Measurements from ENCODE around the gene MPO.

MPO gene, protein sequence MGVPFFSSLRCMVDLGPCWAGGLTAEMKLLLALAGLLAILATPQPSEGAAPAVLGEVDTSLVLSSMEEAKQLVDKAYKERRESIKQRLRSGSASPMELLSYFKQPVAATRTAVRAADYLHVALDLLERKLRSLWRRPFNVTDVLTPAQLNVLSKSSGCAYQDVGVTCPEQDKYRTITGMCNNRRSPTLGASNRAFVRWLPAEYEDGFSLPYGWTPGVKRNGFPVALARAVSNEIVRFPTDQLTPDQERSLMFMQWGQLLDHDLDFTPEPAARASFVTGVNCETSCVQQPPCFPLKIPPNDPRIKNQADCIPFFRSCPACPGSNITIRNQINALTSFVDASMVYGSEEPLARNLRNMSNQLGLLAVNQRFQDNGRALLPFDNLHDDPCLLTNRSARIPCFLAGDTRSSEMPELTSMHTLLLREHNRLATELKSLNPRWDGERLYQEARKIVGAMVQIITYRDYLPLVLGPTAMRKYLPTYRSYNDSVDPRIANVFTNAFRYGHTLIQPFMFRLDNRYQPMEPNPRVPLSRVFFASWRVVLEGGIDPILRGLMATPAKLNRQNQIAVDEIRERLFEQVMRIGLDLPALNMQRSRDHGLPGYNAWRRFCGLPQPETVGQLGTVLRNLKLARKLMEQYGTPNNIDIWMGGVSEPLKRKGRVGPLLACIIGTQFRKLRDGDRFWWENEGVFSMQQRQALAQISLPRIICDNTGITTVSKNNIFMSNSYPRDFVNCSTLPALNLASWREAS

DNA sequence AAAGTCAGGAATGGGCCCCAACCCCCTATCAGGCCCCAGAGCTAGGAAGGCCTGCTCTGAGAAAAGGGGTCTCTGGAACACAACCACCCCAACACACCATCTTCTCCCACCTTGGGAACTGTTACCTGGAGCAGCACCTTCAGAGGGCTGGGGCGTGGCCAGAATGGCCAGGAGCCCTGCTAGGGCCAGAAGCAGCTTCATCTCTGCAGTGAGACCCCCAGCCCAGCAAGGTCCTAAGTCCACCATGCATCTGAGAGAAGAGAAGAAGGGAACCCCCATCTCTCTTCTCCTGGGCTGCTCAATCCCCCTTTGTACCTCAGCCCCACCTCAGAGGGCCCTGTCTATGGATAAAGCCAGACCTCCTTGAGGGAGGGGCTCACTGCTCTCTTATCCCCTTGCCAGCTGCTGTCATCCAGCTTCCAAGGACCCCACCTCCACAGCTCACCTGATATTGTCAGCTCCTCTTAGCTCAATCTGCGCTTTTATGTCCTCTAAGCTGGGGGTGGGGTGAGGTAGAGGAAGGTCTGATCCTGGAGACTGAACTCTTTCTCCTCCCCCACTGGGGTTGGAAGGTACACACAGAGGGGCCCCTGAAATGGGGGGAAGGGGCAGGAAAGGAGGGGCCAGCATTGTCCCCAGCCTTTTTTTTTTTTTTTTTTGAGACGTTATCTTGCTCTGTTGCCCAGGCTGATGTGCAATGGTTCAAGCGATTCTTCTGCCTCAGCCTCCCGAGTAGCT lies at the start of gene MPO:
MPO (minus strand) TSS at position 456 of the 738 bp plus-strand sequence; CDS start at position 279, 177 bp downstream.
- no peak for DNase-seq

DNA sequence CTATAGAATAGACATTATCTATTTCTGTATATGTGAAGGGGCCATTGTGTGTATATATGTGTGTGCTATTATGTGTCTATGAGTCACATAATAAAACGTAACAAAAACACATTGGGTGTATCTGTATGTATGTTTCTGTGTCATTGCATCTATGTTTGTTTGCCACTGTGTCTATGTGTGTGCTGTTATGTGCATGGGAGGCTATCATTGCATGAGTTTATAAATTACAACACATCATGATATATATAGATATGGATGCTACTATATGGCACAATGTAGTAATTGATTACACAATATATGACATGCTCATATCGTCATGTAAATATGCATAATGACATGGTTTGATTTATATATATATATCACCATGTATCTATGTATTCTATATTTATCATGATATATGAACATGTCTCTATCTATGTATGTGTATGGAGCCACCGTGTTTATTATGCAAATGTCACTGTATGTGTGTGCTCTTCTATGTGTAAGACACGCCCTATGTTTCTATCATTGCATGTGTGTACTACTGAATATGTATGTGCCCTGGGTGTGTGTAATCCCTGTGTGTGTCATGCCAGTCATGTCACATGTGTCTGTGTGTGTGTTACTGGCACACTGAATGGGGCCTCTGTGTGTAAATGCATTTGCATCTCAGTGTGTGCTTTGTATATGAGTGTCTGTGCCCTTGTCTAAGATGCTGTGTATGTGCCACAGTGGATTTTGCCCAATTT lies 49.2 kb upstream of the MPO start:
- no peak for DNase-seq

- DNase-seq = peak in 1 of 2 donors; percentile 40
These were observed 48.5 kb upstream of the MPO start for GRCh38 chr17:58329035-58329809.

- DNase-seq = peak in 1 of 2 donors; percentile 46
These were observed 47.7 kb upstream of the MPO start, which contains the start of gene TSPOAP1 for GRCh38 chr17:58328195-58329034. TSPOAP1 (minus strand) TSS chr17:58328795; CDS start chr17:58327920, 875 bp downstream.

DNA sequence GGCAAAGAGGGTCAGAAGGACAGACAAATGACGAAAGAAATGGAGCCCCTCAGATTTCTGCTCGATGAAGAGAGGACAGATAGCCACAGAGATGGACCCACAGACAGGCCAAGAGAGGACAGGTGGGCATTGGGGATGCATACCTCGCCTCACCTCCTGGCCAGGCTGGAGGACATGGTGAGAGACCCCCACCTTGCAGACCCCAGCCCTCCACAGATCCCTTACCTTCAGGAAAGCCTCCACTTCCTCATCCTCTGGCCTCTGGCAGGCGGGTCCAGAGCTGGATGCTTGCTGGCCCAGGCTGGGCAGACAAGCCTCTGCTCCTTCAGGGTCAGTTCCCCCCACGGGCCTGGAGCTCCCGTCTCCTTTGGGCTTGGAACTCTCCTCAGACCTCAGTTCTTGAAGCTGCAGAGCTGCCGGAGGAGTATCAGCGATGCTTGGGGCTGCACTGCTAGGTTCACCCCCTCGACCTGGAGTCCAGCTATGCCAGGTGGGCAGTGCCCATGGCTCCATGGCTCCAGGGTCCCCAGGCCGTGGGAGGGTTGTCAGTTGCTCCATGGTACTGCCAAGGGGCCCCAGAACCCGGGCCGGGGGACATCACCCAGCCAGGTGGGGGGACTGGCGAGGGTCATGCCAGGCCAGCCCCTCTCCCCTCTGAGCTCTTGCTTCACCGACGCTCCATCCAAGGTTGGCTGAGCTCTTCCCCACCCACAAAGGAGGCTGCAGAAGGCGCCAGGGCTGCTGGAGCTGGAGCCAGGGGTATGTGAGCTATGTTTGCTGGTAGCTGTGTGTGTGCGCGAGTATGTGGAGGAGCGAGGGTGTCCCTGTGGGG lies 46.8 kb upstream of the MPO start:
- DNase-seq = no peak

- DNase-seq = no peak
These were observed 46.1 kb upstream of the MPO start for GRCh38 chr17:58326609-58327362.

DNA sequence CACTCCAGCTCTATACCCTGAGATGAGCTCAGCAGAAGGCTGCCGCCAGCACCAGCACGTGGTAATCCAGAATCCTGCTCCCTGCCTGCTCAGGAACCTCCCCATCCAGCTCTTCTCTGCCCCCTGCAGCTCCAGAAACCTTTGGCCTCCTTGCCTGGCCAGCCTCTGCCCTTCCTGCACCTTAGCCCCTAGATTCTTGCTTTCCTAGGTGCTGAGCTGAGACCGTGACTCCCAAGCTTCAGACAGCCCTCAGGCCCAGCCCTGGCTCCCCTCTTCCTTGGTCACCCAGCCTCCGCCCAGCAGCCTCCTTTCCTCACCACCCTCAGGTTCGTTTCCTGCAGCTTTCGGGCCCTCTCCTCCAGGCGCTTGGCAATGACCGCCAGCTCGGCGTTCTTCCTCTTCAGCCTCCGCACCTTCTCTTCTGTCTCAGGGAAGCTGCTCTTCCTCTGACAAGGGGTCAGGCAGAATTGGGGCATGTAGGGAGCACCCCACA lies 45.3 kb upstream of the MPO start:
- DNase-seq = no peak

- DNase-seq = no peak
These were observed 44.6 kb upstream of the MPO start for GRCh38 chr17:58325289-58325726.

GRCh38 chr17:58324409-58325288 lies 43.9 kb upstream of the MPO start:
- DNase-seq = no peak

DNA sequence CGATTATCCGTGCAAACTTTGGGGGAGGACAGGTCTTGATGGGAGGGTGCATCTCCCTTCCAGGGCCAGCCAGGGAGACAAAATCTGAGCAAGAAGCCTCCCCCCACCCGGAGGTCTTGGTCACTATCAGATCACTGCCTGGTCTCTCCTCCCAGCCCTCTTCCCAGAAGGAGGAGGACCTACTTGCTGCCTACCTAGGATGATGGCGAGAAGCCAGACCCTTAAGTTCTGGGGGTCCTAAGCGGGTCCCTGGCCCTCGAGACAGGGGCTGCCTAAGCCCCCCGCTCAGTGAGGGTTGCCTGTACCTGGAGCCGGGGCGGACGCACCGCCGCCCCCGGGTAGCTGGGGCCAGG lies 43.3 kb upstream of the MPO start:
- no peak for DNase-seq

- DNase-seq = no peak
These were observed 42.8 kb upstream of the MPO start for GRCh38 chr17:58323366-58324055.

DNA sequence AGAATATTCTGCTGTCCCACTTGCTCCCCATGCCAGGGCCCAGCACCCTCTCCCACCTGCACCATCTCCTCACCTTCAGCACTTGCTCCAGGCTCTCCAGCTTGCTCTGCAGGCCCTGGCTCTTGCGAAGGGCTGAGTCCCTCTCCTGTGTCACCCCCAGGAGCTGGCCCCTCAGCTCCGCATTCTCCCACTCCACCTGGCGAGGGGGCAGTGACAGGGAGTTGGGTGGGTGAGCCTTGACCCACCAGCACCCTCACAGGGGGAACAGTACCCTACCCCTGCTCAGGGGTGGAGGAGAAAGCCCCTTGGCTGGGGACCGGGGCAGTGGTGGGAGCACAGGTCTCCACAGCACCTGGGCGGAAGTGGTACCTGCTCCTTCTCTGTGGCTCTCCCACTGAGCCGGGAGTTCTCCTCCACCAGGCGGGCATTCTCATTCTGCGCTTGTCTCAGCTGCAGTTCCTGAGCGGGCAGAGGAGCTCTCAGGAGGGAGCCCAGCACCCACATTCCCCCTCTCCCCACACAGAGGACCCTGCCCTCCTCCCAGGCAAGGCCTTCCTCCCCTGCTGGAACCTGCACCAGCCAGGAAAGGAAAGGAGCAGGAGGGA lies 41.9 kb upstream of the MPO start:
- DNase-seq = no peak

DNA sequence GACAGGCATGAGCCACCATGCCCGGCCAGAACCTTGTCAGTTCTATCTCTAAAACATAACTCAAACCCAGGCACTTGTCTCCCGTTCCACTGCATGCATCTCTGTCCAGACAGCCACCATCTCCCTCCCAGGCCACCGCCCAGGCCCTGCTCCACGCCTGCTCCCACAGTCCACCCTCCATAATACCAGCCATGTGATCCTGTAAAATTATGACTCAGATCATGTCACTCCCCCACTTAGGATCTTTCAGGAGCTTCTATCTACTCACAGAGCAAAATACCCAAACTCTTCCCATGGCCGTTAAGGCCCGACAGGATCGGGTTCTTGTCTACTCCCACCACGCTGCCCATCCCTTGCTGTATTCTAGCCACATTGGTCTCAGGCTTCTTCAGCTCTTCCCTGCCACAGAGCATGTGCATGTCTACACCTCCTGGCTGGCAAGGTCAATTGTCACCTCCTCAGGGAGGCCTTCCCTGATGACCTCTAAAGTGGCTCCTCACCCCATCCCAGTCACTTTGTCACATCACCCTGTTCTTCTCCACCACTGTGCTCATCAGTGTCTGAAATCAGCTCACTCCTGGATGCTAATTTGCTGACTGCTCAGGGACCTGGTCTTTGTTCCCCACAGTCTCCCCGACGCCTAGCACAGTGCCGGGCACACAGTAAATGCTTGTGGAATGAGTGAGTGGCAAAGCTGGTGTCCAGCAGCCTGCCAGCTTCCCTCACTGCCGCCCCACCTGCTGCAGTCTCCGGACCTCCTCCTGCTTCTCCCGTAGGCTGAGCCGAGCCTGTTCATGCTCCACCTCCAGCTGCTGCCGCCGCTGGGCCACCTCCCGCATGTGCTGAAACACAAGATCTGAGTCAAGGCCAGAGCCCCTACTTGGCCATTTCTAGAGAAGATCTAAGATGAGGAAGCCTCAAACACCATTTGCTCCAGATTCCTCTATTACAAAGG lies 41.1 kb upstream of the MPO start:
- DNase-seq = no peak

DNA sequence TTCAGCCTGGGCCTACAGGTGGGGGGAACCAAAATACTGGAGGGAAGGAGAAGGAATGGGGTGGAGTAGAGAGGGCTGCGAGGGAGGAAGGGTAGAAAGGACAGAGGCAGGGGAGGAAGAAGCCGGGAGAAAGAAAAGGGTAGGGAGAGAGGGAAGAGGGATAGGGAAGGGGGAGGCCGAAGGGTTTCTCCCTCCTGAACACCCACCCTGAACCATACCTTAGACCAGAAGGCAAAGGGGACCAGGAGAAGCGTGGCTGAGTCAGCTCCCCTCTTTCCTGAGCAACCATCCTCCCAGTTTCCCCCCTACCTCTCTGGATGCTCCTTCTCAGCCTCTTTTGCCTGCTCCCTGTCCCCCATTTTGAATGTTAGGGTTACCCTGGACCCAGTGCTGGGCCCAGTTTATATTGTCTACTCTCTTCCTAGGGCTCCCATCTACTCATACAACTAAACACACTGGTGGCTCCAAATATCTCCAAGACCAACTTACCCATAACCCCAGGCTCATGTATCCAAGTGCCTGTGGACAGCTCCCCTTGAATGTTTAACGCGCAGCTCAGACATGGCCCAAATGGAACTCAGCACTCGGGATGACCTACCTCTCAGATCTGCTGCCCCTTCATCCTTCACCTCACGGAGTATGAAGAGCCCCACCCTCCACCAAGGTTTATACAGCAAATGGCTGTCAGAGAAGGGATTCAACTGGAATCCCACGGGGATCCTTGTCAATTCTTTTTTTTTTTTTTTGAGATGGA lies 40.0 kb upstream of the MPO start:
- no peak for DNase-seq

GRCh38 chr17:58320163-58320558 lies 39.4 kb upstream of the MPO start:
- no peak for DNase-seq
